Activated CD4-positive, alpha-beta T cell treated with anti-CD3 and anti-CD28 coated beads for 4 hours (primary cell): ENCODE measurements around the gene GLB1L2.
"Not testable (repeated sequence)": the region's sequence is repeated elsewhere in the genome, so short reads cannot be mapped to it uniquely, and the experiment has no call there.

ENCODE experiments used
- DNase-seq, 2 donors: peaks; one replicate each; pipeline ENCODE4 v3.0.0-alpha.2; 2020

GLB1L2 gene

GRCh38 chr11:134322553-134322952 lies 9.2 kb upstream of the GLB1L2 start:
- DNase-seq: no peak

GRCh38 chr11:134328433-134328832 lies 3.4 kb upstream of the GLB1L2 start:
- DNase-seq: no peak

- no peak for DNase-seq
These were observed 1.0 kb upstream of the GLB1L2 start for GRCh38 chr11:134330611-134331353.

GRCh38 chr11:134332189-134332631 lies 422 bp downstream of the GLB1L2 start:
- DNase-seq: peak in 1 of 2 donors; percentile 36

- DNase-seq: no peak
These were observed 994 bp downstream of the GLB1L2 start for GRCh38 chr11:134332782-134333181.

GRCh38 chr11:134333312-134333711 lies 1.5 kb downstream of the GLB1L2 start:
- DNase-seq: no peak

GRCh38 chr11:134333946-134334345 lies 2.2 kb downstream of the GLB1L2 start:
- no peak for DNase-seq

GRCh38 chr11:134334796-134335571 lies 3.2 kb downstream of the GLB1L2 start:
- no peak for DNase-seq

GRCh38 chr11:134337051-134337450 lies 5.3 kb downstream of the GLB1L2 start:
- no peak for DNase-seq

- DNase-seq: no peak
These were observed 6.3 kb downstream of the GLB1L2 start for GRCh38 chr11:134338068-134338467.

- no peak for DNase-seq
These were observed 6.9 kb downstream of the GLB1L2 start for GRCh38 chr11:134338654-134339053.

GRCh38 chr11:134339756-134340155 lies 8.0 kb downstream of the GLB1L2 start:
- no peak for DNase-seq

- no peak for DNase-seq
These were observed 8.7 kb downstream of the GLB1L2 start for GRCh38 chr11:134340354-134340964.

GRCh38 chr11:134341805-134342571 lies 10.2 kb downstream of the GLB1L2 start:
- DNase-seq: no peak

GRCh38 chr11:134342572-134343340 lies 11.0 kb downstream of the GLB1L2 start:
- DNase-seq: no peak

- DNase-seq: no peak
These were observed 11.9 kb downstream of the GLB1L2 start for GRCh38 chr11:134343646-134344045.

- DNase-seq: not testable (repeated sequence)
These were observed 12.9 kb downstream of the GLB1L2 start for GRCh38 chr11:134344497-134345236.

GRCh38 chr11:134345237-134345550 lies 13.4 kb downstream of the GLB1L2 start:
- DNase-seq: no peak

- no peak for DNase-seq
These were observed 14.6 kb downstream of the GLB1L2 start for GRCh38 chr11:134346101-134346975.

GRCh38 chr11:134346976-134347350 lies 15.2 kb downstream of the GLB1L2 start:
- DNase-seq: no peak

GRCh38 chr11:134347441-134347840 lies 15.7 kb downstream of the GLB1L2 start:
- DNase-seq: no peak
